DND-41 (cell line): ENCODE measurements around the gene SLC25A42.

Experiments
- EZH2 ChIP-seq: IDR thresholded peaks from 3 replicates; pipeline ENCODE4 v1.6.1; 2012; ENCODE audit warnings: borderline replicate concordance, low read depth, mild to moderate bottlenecking, moderate library complexity, low read length, inconsistent platforms; ENCODE audit not compliant: severe bottlenecking
- TF ChIP-seq, protein P1 (sequence below): IDR thresholded peaks from 2 replicates; pipeline ENCODE4 v1.5.1; 2012; ENCODE audit warnings: borderline replicate concordance, low read length, moderate library complexity, mild to moderate bottlenecking; ENCODE audit not compliant: poor library complexity, severe bottlenecking; ENCODE audit errors: extremely low read depth

DNA sequence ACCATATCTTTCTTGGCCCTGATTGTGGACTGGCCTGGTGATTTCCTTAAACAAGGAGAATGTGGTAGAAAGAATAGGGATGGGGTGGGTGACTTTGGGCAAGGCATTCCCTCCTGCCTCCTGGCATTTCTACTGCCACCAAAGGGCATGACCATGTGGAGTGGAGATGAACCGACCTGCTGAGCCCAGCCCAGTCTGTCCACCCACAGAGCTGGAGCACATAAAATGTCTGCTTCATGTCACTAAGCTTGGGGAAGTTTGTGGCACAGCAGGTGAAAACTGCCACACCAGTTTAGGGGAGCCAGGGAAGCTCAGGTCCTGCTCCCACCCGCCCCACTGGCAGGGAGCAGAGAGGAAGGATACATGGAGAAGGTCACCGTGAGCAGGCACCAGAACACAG, 68.2 kb downstream of the SLC25A42 start:
- TF ChIP-seq, protein P1, sequence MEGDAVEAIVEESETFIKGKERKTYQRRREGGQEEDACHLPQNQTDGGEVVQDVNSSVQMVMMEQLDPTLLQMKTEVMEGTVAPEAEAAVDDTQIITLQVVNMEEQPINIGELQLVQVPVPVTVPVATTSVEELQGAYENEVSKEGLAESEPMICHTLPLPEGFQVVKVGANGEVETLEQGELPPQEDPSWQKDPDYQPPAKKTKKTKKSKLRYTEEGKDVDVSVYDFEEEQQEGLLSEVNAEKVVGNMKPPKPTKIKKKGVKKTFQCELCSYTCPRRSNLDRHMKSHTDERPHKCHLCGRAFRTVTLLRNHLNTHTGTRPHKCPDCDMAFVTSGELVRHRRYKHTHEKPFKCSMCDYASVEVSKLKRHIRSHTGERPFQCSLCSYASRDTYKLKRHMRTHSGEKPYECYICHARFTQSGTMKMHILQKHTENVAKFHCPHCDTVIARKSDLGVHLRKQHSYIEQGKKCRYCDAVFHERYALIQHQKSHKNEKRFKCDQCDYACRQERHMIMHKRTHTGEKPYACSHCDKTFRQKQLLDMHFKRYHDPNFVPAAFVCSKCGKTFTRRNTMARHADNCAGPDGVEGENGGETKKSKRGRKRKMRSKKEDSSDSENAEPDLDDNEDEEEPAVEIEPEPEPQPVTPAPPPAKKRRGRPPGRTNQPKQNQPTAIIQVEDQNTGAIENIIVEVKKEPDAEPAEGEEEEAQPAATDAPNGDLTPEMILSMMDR, result no peak
- no peak for TF ChIP-seq EZH2
